ENCODE measurements around the gene DENND2C.

DENND2C gene

DNA sequence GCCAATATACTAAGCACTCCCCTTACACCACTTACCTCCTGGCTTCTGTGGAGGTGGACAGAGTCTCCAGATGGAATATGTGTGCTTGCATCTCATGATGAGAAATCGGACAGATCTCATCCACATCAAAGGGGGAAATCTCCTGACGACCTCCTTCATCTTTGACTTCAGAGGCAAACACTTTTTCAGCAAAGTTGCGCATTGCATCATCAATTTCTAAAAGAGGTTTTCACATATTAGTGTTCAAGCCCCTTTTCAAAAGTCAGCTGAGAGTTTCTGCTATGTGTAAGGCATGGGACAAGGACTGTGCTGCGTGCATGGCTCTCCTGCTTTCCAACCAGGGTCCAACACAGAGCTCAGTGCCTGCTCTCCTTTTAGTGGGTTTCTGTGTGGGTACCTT, 18.7 kb upstream of the DENND2C start:
- in situ Hi-C loops (cut with HindIII; ENCODE audit: low sequenced_read_pairs) = no loop called here

DNA sequence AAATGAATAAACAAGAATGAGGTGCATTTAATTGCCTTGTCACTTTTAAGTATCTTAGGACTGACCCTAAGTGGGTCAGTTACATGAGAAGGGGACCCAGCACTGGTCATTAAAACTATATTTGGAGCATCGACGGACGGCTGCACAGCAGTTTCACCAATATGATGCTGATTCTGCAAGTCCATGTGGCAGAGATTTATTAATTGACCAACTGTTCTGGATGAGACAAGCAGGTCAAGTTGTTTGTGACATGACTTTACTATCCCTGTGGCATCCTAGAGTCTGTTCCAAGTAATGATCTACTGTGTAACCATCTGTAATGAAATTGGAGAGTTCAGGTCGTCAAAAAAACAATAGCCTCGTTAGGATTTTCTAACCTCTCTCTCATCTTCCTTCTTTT, 16.0 kb upstream of the DENND2C start:
- in situ Hi-C loops (cut with HindIII; ENCODE audit: low sequenced_read_pairs) = no loop called here

DNA sequence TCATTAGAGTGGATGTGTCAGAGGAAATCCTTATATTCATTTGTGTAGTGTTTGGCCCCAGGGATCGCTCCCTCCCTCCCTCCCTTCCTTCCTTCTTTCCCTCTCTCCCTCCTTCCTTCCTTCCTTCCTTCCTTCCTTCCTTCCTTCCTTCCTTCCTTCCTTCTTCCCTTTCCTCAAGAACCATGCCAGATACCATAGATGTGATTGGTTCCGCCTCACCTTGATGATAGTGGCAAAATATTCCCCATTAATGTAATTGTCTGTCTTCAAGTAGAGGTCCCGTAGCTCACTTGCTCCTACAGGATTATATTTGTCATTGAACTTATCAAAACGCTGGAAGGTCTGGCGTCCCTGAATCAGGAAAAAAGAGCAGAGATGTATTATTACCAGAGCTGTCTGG, 7.8 kb upstream of the DENND2C start:
- in situ Hi-C loops (cut with HindIII; ENCODE audit: low sequenced_read_pairs) = no loop called here

DNA sequence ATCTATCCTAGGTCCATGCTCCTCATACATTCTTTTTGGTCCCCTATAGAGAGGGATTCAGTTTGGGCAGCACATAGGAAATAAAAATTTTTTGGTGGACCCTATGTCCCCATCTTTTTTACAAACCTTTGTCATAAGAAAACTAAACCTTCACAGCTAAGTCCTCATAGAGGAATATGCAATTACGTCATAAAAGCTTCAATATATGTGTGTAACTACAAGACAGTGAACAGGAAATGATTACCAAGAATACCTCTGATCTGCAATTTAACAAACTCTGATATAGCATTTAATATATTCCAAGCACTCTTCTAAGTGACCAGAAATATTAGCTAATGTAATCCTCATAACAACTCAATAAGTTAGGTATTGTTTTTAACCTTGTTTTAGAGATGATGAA, 6.3 kb upstream of the DENND2C start:
- in situ Hi-C loops (cut with HindIII; ENCODE audit: low sequenced_read_pairs) = no loop called here

DNA sequence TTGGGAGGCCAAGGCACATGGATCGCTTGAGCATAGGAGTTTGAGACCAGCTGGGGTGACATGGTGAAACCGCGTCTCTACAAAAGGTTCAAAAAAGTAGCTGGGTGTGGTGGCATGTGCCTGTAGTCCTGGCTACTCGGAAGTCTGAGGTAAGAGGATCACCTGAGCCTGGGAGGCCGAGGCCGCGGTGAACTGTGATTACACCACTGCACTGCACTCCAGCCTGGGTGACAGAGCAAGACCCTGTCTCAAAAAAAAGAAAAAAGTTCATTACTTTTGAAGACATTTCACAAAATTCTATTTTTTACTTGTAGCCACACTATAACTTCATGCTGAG, 2.1 kb upstream of the DENND2C start:
- in situ Hi-C loops (cut with HindIII; ENCODE audit: low sequenced_read_pairs) = no loop called here

DNA sequence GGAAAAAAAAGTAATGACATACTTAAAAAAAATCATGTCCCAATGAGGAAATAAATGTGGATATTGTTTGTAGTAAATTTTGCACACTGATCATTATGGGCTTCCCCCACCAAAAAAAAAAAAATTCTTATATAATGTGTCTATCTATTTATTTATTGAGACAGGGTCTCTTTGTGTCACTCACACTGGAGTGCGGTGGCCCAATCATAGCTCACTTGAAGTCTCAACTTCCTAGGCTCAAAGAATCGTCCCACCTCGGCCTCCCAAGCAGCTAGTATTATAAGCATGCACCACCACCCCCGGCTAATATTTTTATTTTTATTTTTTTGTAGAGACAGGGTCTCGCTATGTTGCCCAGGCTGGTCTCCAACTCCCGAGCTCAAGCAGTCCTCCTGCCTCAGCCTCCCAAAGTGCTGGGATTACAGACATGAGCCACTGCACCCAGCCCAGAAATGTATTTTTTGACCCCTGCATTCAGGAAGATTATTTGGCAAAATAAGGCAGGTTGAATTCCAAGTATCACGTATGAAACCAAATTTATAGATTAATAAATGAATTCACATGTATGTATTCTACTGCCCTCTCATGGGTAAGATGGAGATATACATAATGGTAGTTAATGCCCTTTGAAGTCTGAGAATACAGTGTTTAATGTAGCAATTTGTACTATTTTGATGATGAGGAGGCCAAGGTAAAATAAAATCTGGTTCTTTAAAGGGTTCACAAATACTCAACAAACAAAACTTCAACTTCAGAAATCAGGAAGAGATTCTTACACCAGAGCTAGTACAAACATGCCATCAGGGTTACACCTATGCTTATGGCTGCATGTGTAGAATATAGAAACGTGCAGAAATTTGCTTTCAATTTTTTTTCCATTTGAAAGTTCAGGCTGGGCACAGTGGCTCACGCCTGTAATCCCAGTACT, 1.4 kb upstream of the DENND2C start:
- in situ Hi-C loops (cut with HindIII; ENCODE audit: low sequenced_read_pairs) = no loop called here

DNA sequence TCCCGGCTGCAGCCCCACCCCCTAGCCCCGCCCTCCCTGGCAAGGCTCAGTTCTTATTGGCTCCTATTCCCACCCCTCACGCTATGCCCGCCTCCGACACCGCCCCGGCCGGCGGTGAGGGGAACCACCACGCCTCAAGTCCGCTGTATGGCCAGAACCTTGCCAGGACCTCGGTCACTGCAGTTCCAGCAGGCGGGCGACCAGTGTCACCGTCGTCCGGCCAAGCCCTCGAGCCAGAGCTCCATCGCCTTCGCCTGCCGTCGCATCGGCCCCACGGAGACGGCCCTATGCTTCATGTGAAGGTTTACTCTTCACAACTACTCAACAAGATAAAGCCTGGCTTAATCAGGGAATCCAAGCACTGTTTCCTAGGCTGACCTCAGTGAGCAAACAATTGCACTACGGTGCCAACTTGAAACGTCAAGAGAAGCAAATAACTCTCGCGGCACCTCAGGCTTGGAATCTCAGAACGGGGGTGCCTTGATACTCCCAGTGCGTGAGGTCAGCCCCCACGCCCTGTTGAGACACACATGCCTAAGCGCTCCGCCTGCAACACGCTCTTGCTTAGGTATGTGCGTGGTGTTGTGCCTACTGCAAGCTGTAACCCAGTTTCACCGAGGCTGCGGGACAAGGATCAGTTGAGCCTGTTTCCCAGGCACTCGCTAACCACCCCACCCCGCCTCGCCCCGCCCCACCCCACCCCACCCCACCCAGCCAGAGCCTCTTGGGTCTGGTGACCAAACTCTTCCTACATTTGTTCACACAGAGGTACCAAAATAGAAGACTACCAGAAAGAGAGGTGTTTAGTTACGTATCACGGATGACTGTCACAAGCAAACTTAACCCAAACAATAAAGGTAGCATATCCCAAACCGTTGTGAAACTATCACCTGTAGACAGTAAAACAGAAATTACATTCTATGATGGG, 498 bp upstream of the DENND2C start:
- in situ Hi-C loops (cut with HindIII; ENCODE audit: low sequenced_read_pairs) = no loop called here

DNA sequence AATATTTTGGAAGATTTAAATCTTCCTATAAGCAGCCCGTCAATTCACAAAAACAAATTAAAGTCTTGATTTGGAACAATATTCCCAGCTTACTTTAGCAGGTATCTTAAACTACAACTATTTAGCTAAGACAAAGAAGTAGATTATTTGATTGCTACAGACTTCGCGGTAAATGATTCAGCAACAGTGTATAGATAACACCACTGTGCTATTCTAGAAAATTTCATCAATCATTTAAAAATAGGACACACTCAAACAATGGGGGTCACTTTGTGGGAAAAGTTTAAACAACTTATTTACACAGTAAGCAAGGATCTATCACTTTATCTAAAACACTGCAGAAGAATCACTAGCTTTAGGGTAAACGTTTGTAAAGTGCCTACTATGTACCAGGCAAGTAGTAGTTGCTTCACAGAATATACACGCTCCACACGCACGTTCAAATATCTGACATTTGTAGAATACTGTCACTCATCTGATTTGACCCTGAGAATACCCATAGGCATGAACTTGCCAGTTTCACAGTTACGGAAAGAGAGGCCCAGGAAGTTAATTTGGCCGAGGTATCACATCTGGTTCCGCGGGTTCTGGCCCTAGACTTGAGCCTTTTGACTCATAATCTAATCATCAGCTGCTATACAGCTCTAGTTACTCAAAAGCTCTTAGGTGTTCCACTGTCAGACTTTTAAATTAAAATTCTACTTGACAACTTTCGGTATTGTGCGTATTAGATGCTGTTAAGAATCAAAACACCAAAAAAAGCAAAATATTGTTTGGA, 876 bp downstream of the DENND2C start:
- in situ Hi-C loops (cut with HindIII; ENCODE audit: low sequenced_read_pairs) = no loop called here

DNA sequence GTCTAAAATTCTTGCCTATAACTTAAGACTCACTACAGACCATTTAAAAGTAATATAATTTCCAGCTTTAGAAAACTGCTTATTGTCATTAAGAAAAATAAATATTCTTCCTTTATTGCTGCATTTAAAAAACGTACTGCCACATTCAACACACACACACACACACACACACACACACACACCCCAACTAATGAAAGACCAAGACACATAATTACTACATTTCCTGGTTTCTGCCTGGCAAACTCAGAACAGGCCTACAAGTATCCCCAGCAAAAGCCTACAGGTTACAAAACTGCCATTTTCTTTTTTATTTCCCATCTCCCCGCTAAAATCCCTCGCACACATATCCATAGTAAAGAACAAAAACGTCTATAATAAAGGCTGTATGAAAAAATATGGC, 1.5 kb downstream of the DENND2C start:
- in situ Hi-C loops (cut with HindIII; ENCODE audit: low sequenced_read_pairs) = no loop called here

DNA sequence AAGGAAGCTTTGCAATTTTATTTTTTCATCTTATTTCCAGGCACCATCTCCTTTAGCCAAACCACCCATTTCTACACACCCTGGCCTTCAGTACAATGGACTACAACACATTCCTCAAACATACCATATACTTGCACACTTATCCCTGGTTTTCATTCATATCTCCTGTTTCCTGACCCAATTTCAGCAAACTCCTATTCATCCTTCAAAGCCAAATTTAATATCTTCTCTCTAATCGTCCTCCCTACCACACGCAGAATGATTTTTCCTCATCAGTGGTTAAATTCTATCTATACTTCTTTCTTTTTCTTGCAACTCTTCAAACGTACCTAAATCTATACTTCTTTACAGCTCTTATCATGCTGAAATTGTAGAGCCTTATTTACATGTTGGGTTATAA, 2.9 kb downstream of the DENND2C start:
- in situ Hi-C loops (cut with HindIII; ENCODE audit: low sequenced_read_pairs) = no loop called here

DNA sequence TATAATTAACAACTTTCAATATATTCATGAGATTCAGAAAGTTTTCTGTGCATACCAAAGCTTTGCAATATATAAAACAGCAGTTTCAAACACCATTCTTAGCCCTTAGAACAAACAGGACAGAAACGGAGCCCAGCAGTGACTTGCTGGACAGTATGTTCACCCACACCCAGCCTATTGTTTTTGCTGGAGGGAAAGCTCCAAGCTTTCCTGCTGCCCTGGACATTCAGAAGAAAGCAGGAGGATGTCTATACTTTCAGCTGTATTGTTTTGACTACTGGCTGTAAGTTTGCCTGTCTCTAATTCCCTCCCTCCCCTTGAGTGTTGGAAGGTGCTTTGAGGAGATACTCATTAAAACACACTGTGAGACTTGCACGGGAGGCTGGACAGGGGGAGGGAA, 9.6 kb downstream of the DENND2C start:
- in situ Hi-C loops (cut with HindIII; ENCODE audit: low sequenced_read_pairs) = loop anchor here (5.0 kb wide), 1 partner anchor 53 kb away; no protein-coding TSS in a partner anchor

DNA sequence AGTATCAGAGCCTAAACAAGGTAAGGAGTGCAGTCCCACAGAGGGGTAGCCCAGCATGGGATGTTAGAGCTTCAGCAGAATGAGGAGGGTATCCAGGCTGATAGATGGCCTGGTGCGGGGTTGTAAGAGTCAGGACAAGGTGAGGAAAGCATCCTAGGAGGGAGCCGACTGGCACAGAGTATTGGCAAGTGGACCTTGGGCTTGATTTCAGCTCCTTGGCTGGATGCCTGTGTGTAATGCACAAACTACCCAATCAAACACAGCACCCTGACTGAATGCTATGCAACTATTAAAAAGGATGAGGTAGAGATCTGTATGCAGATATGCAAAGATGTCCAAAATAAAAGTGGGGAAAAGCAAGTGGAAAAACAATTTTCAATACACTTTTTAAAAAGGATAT, 18.0 kb downstream of the DENND2C start:
- in situ Hi-C loops (cut with HindIII; ENCODE audit: low sequenced_read_pairs) = no loop called here

DNA sequence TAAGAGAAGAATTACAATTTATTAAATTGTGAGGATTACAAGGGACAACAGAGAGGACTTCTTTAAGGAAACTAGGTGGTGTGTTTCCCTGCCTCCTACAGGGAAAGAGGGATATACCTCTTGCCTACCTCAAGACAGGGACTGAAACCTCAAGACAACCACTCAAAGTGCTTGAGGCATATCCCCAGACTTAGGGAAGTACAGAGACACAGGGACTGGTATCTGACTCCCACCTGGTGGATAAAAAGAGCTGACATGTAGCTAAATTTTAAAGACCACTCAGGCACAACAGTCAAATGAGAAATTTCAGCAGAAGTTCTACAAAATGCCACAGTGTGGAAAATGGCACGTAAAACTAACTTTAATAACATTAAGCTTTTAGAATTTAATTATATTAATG, 21.3 kb downstream of the DENND2C start:
- in situ Hi-C loops (cut with HindIII; ENCODE audit: low sequenced_read_pairs) = no loop called here

DNA sequence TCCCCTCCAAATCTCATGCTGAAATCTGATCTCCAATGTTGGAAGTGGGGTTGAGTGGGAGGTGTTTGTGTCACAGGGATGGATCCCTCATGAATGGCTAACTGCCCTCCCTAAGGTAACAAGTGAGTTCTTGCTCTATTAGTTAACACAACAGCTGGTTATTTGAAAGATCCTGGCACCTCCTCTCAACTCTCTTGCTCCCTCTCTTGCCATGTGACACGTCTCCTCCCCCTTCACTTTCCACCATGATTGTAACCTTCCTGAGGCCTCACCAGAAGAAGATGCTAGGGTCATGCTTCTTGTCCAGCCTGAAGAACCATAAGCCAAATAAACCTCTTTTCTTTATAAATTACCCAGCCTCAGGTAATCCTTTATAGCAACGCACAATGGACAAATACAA, 28.5 kb downstream of the DENND2C start:
- in situ Hi-C loops (cut with HindIII; ENCODE audit: low sequenced_read_pairs) = no loop called here

DNA sequence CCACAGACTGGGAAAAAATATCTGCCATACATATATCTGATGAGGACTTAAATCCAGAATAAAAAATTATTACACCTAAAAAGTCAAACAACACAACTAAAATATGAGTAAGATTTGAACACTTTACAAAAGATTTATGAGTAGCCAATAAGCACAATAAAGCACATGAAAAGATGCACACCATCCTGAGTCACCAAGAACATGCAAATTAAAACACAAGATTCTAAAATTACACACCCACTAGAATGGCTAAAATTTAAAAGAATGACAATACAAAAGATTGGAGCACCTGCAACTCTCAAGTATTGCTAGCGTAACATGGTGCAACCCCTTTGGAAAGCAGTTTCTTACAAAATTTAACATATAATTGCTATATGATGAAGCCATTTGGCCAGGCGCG, 30.9 kb downstream of the DENND2C start:
- in situ Hi-C loops (cut with HindIII; ENCODE audit: low sequenced_read_pairs) = no loop called here

DNA sequence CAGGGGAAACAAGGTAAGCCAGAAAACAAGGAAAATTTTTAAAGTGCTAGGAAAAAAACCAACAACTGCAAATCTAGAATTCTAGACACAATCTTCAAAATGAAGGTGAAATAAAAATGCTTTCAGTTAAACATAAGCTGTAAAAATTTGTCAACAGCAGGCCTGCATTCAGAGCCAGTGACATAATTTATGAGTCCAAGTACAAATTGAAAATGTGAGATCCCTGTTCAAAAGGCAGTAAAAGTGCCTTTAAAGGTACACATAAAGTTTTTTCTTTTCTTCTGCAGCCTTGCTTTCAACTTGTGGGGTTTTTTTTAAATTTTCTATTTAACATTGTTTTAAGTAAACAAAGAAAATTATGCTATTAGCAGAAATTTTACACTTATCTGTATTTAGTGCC, 37.4 kb downstream of the DENND2C start:
- in situ Hi-C loops (cut with HindIII; ENCODE audit: low sequenced_read_pairs) = no loop called here

DNA sequence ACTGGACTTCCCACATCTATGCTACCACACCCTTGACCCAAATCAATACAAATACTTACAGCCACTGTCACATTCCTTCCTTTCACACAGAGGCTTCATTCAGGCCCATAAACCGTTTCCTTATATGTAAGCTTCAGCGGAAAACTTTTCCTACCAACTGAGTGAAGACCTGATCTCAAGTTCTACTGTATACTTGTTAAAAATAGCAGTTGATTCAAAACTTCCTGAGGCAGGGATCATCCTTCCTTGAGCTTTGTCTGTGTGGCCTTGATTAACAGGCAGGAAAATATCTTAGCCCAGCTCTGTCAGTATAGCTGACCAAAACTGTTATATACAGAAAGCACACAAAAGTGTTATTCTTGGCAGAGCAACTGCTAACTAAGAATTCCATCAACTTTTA, 42.7 kb downstream of the DENND2C start:
- in situ Hi-C loops (cut with HindIII; ENCODE audit: low sequenced_read_pairs) = no loop called here

DNA sequence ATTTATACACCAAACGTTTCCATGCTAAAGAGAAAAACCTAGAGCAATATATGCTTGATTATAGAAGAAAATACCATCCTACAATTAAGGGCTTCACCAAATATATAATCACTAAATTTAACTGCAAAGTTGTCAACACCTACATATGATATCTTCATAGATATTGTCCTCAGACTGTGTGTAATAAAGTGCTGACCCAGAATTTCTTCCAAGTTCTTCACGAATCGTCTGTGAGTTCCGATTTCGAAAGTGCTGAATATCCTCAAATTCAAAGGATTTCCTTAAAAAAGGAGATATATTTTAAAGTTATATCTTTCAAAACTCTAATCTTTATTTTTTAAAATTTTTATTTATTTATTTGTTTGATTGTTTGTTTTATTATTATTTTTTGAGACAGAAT, 46.5 kb downstream of the DENND2C start:
- in situ Hi-C loops (cut with HindIII; ENCODE audit: low sequenced_read_pairs) = no loop called here

DNA sequence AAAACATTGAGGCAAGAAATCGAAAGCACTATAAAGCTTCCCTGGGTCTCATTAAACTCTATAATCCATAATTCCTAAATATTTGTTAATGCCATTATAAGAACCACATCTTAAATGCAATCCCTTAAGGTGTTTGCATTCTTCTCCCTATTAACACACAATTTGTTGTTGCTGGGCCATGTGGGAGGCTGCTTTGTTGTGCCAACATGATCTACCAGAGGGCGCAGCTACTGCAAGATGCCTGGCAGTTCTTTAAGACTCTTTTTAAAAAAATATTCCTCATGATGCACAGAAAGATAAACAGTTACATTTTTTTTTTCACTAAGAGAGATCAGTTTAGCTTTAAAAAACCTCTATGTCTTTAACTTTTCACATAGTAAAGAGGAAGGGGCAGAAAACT, 49.4 kb downstream of the DENND2C start:
- in situ Hi-C loops (cut with HindIII; ENCODE audit: low sequenced_read_pairs) = no loop called here

DNA sequence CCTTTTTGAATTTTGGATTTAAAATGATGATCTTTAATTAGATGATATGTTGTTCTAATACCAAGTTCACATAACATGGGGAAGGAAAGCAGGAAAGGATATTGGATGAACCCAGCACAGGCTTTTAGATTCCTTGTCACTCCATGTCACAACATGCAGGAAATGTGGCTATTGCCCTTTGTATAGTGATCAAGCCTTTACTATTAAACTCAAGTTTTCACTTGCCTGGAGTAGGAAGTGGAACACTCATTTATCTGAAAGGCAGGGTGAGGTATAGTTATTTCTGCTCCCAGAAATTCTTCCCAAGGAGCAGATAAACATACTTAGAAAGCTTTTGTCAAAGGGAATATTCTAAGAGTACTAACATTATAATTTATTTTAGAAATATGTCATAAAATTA, 51.2 kb downstream of the DENND2C start:
- in situ Hi-C loops (cut with HindIII; ENCODE audit: low sequenced_read_pairs) = no loop called here

DNA sequence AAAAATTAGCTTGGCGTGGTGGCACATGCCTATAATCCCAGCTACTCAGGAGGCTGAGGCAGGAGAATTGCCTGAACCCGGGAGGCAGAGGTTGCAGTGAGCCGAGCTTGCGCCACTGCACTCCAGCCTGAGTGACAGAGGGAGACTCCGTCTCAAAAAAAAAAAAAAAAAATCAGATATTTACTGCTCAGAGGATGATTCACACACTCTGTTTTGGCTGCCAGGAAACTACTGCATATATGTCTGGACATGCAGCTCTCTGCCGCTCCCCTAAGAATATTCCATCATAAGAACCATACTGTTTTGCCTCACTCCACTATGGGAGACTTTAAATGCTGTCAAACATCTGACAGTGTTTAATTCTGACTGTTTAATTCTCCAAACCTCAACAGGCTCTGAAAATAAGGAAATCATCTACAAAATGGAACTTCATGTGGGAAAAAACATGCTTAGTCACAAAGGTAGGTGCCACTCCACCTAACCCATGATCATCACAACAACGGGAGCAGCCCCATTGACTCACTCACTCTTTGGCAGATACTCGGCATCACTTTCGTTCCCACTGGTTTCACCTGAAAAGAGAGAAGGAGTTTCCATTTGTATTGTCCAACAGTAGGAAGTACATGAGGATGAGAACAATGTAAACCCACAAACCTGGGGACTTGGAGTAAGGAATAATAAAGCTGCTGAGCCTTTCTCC, 59.2 kb downstream of the DENND2C start:
- in situ Hi-C loops (cut with HindIII; ENCODE audit: low sequenced_read_pairs) = no loop called here

All from DLD1 (cell line).